ENCODE results near the gene ISG20L2. TPM values are rescaled to one million over a fixed set of nuclear protein-coding genes. Genes with fewer than 3 reads are reported as not detected.

ISG20L2 gene
- total RNA-seq, 3 donors from 2014 or later, result 27.8 to 33.0 (median 31.0) TPM

GRCh38 chr1:156727926-156728598 is 504 bp downstream of the ISG20L2 start, which contains the start of gene METTL25B:
METTL25B (plus strand) TSS chr1:156728469; CDS start chr1:156729105, 636 bp downstream.
- Histone ChIP-seq H3K4me1 (ENCODE audit: low read depth) (peaks cover 41% of the 10 kb centered on the region), H3K36me3 (ENCODE audit: low read depth) (no peaks in the 10 kb centered on the region), H3K4me3 (peak within 1 kb of the TSS; percentile 60), H3K9me3 (no peaks in the 10 kb centered on the region)
- DNase-seq (peak; percentile 87 to 92 (median 90)), ATAC-seq (peak; percentile 83)
- TF ChIP-seq CTCF (IDR thresholded peaks at IDR 0.05), result no peak
- intact Hi-C loops (cut with DNase I, micrococcal nuclease), result loop anchor here in 1 of 2 donors (5.0 kb wide), 1 partner anchor 41 kb away; no protein-coding TSS in a partner anchor

- Histone ChIP-seq H3K9me3 (no peaks in the 10 kb centered on the region), H3K36me3 (ENCODE audit: low read depth) (no peaks in the 10 kb centered on the region), H3K4me1 (ENCODE audit: low read depth) (peaks cover 41% of the 10 kb centered on the region), H3K4me3 (peak overlapping the region; percentile 60)
- ATAC-seq, result no peak
- no peak for DNase-seq
- intact Hi-C loops (cut with DNase I, micrococcal nuclease), result loop anchor here in 1 of 2 donors (5.0 kb wide), 1 partner anchor 40 kb away; no protein-coding TSS in a partner anchor
- TF ChIP-seq CTCF (IDR thresholded peaks at IDR 0.05), result no peak
These were observed 1.1 kb downstream of the ISG20L2 start for GRCh38 chr1:156727492-156727891.

- no peaks in the 10 kb centered on the region for H3K36me3 ChIP-seq (ENCODE audit: low read depth)
- H3K4me1 ChIP-seq (ENCODE audit: low read depth), result peaks cover 41% of the 10 kb centered on the region
- ATAC-seq (peak; percentile 7), DNase-seq (peak in 1 of 3 donors; percentile 86)
- intact Hi-C loops (cut with DNase I, micrococcal nuclease), result loop anchor here in 1 of 2 donors (5.0 kb wide), 1 partner anchor 39 kb away; no protein-coding TSS in a partner anchor
- no peak overlapping the region for H3K4me3 ChIP-seq
- no peaks in the 10 kb centered on the region for H3K9me3 ChIP-seq
- TF ChIP-seq CTCF (IDR thresholded peaks at IDR 0.05), result peak; percentile 33
These were observed 1.9 kb downstream of the ISG20L2 start for GRCh38 chr1:156726549-156727226.

GRCh38 chr1:156725683-156726280 is 2.8 kb downstream of the ISG20L2 start:
- Histone ChIP-seq H3K4me3 (no peak overlapping the region), H3K9me3 (no peaks in the 10 kb centered on the region), H3K4me1 (ENCODE audit: low read depth) (peaks cover 41% of the 10 kb centered on the region), H3K36me3 (ENCODE audit: low read depth) (no peaks in the 10 kb centered on the region)
- intact Hi-C loops (cut with DNase I, micrococcal nuclease), result loop anchor here in 1 of 2 donors (5.0 kb wide), 1 partner anchor 38 kb away; no protein-coding TSS in a partner anchor
- TF ChIP-seq CTCF (IDR thresholded peaks at IDR 0.05), result peak; percentile 79
- ATAC-seq (peak; percentile 77), DNase-seq (peak; percentile 89 to 95 (median 93))

GRCh38 chr1:156721535-156721934 is 7.0 kb downstream of the ISG20L2 start:
- intact Hi-C loops (cut with DNase I, micrococcal nuclease), result no loop called here
- no peaks in the 10 kb centered on the region for H3K36me3 ChIP-seq (ENCODE audit: low read depth)
- no peak overlapping the region for H3K4me3 ChIP-seq
- ATAC-seq (no peak), DNase-seq (no peak)
- TF ChIP-seq CTCF (IDR thresholded peaks at IDR 0.05), result no peak
- H3K4me1 ChIP-seq (ENCODE audit: low read depth), result peaks cover 23% of the 10 kb centered on the region
- H3K9me3 ChIP-seq, result no peaks in the 10 kb centered on the region

All from mucosa of descending colon (tissue), 3 donors.